HEK293T (cell line): ENCODE measurements around the gene ZBTB48.

Experiments used
- FOXM1 ChIP-seq: fragments of 450-650 bp; IDR thresholded peaks from 2 replicates; pipeline ENCODE4 v1.6.1; 2017; ENCODE audit warnings: mild to moderate bottlenecking, borderline replicate concordance
- L3MBTL2 ChIP-seq: fragments of 450-650 bp; conservative IDR thresholded peaks from 2 replicates; pipeline ENCODE4 v1.6.1; 2016; ENCODE audit warnings: mild to moderate bottlenecking
- SUZ12 ChIP-seq: fragments of 450-650 bp; IDR thresholded peaks from 2 replicates; pipeline ENCODE4 v1.6.1; 2016; ENCODE audit warnings: mild to moderate bottlenecking
- ZNF384 ChIP-seq: fragments of 450-650 bp; IDR thresholded peaks from 2 replicates; pipeline ENCODE4 v1.6.1; 2016

GRCh38 chr1:6585841-6586240, 6.0 kb downstream of the ZBTB48 start:
- TF ChIP-seq L3MBTL2 (no peak), ZNF384 (no peak), SUZ12 (no peak), FOXM1 (no peak)
